Keratinocyte (primary cell): ENCODE measurements around the gene KDM3B. TPM values are rescaled to one million over a fixed set of nuclear protein-coding genes. Genes with fewer than 3 reads are reported as not detected.

Experiments
- DNase-seq: peaks from one replicate; pipeline ENCODE4 v3.0.0-alpha.2; 2011; ENCODE audit warnings: low read depth, missing footprints, low spot score
- FAIRE-seq: peaks from 2 replicates; lab custom pipeline; 2011; peaks lifted over from hg19 to GRCh38; lab: Jason Lieb, UNC
- H2AFZ ChIP-seq: 2 replicates; pipeline ENCODE4 v1.6.0; 2012; ENCODE audit warnings: low read length, control low read depth, inconsistent platforms; ENCODE audit not compliant: control insufficient read depth
- H3K27ac ChIP-seq: 2 replicates; pipeline ENCODE4 v1.5.1; 2011; ENCODE audit warnings: low read length; ENCODE audit not compliant: control insufficient read depth, insufficient read depth
- H3K27me3 ChIP-seq: 3 replicates; pipeline ENCODE4 v1.6.0; 2011; ENCODE audit warnings: low read length; ENCODE audit not compliant: control insufficient read depth, insufficient read depth; ENCODE audit errors: extremely low read depth
- H3K36me3 ChIP-seq, 2 experiments: 2 replicates in 1 of 2; 3 replicates in 1 of 2; pipeline ENCODE4 v1.5.1; 2011; ENCODE audit warnings: low read length in 2 of 2, mild to moderate bottlenecking in 1 of 2; ENCODE audit not compliant: control insufficient read depth in 2 of 2, insufficient read depth in 2 of 2; ENCODE audit errors: extremely low read depth in 1 of 2
- H3K4me1 ChIP-seq: 3 replicates; pipeline ENCODE4 v1.5.1; 2011; ENCODE audit warnings: low read length; ENCODE audit not compliant: control insufficient read depth, insufficient read depth; ENCODE audit errors: extremely low read depth
- H3K4me2 ChIP-seq: 3 replicates; pipeline ENCODE4 v1.6.0; 2011; ENCODE audit warnings: low read depth, low read length; ENCODE audit not compliant: control insufficient read depth, insufficient read depth; ENCODE audit errors: extremely low read depth
- H3K4me3 ChIP-seq, 3 experiments: fragments of 200-600 bp in 1 of 3; sonication (generic) in 1 of 3; 2 replicates in 2 of 3; 3 replicates in 1 of 3; pipeline ENCODE4 v1.5.1; 2011 to 2016; ENCODE audit warnings: low read length in 3 of 3, mild to moderate bottlenecking in 3 of 3, control low read depth in 2 of 3, inconsistent platforms in 1 of 3, low read depth in 1 of 3, mixed read lengths in 1 of 3, mixed run types in 1 of 3, moderate library complexity in 1 of 3; ENCODE audit not compliant: control insufficient read depth in 2 of 3, insufficient read depth in 2 of 3; ENCODE audit errors: extremely low read depth in 1 of 3
- H3K79me2 ChIP-seq: 2 replicates; pipeline ENCODE4 v1.6.0; 2012; ENCODE audit warnings: low read length; ENCODE audit not compliant: control insufficient read depth, insufficient read depth
- H3K9ac ChIP-seq: 3 replicates; pipeline ENCODE4 v1.6.0; 2011; ENCODE audit warnings: low read length; ENCODE audit not compliant: control insufficient read depth, insufficient read depth; ENCODE audit errors: extremely low read depth
- H3K9me1 ChIP-seq: 3 replicates; pipeline ENCODE4 v1.6.0; 2011; ENCODE audit warnings: low read length; ENCODE audit not compliant: control insufficient read depth, insufficient read depth; ENCODE audit errors: extremely low read depth
- H3K9me3 ChIP-seq: 2 replicates; pipeline ENCODE4 v1.5.1; 2012; ENCODE audit warnings: low read depth, low read length; ENCODE audit not compliant: control insufficient read depth
- H4K20me1 ChIP-seq: 3 replicates; pipeline ENCODE4 v1.6.0; 2011; ENCODE audit warnings: low read length; ENCODE audit not compliant: control insufficient read depth, insufficient read depth; ENCODE audit errors: extremely low read depth
- CTCF ChIP-seq, 3 experiments: IDR thresholded peaks in 1 of 3; conservative IDR thresholded peaks in 1 of 3; optimal IDR thresholded peaks in 1 of 3; 2 replicates in 2 of 3; 3 replicates in 1 of 3; pipeline versions ENCODE3 to v1.5.1; 2011; ENCODE audit warnings: low read length in 3 of 3, mild to moderate bottlenecking in 3 of 3, moderate library complexity in 2 of 3, control low read depth in 1 of 3, inconsistent platforms in 1 of 3; ENCODE audit not compliant: insufficient read depth in 2 of 3; ENCODE audit errors: extremely low read depth in 1 of 3
- EZH2 ChIP-seq: IDR thresholded peaks from one replicate; pipeline ENCODE4 v1.6.1; 2012; ENCODE audit warnings: inconsistent platforms, mild to moderate bottlenecking, low read length, moderate library complexity
- dilution Hi-C: fragments of 300-500 bp; cut with MboI; formaldehyde crosslinking; loops from one replicate; pipeline ENCODE4 v1.7.0; 2020; ENCODE audit warnings: low sequenced_read_pairs; ENCODE audit not compliant: extremely low pct_ligation_motif_present
- polyA plus RNA-seq, 5 experiments: library from polyadenylated mRNA; depleted of rRNA in 3 of 5; stranded (reverse) in 3 of 5; stranded (forward) in 1 of 5; unstranded in 1 of 5; fragments of >200 nt; gene quantifications; 1 replicate in 1 of 5; 2 replicates in 3 of 5; 3 replicates in 1 of 5; pipeline versions ENCODE4 v1.2.1 to v1.2.3, GENCODE V29; 2011 to 2012; ENCODE audit warnings: missing spikeins in 2 of 5, low read depth in 1 of 5, low replicate concordance in 1 of 5

KDM3B gene
- polyA plus RNA-seq, 1 donor (not counting 4 experiments of a cell fraction or from before 2014, with no cell fraction given), result 28.8 TPM

GRCh38 chr5:138425079-138425478 lies 72.6 kb downstream of the KDM3B start:
- no peak overlapping the region for H3K9ac ChIP-seq
- TF ChIP-seq EZH2 (no peak), CTCF (optimal IDR thresholded peaks at IDR 0.05 in 1 of 3, IDR thresholded peaks at IDR 0.05 in 1 of 3, conservative IDR thresholded peaks at IDR 0.05 in 1 of 3; ENCODE audit: extremely low read depth in 1 of 3, insufficient read depth in 2 of 3, low read length in 3 of 3) (no peak)
- FAIRE-seq (no peak), DNase-seq (no peak)
- H4K20me1 ChIP-seq, result no peaks in the 10 kb centered on the region
- H3K9me3 ChIP-seq, result no peaks in the 10 kb centered on the region
- H3K36me3 ChIP-seq, result peaks cover 19 to 22% of the 10 kb centered on the region in 2 experiments
- no peak overlapping the region for H3K27ac ChIP-seq
- H3K9me1 ChIP-seq, result no peaks in the 10 kb centered on the region
- no peak overlapping the region for H3K4me2 ChIP-seq
- H2AFZ ChIP-seq, result no peak overlapping the region
- no peak overlapping the region for H3K4me3 ChIP-seq
- H3K27me3 ChIP-seq, result no peaks in the 10 kb centered on the region
- H3K79me2 ChIP-seq, result no peaks in the 10 kb centered on the region
- dilution Hi-C loops, result no loop called here
- no peaks in the 10 kb centered on the region for H3K4me1 ChIP-seq

GRCh38 chr5:138435943-138436342 lies 83.5 kb downstream of the KDM3B start:
- H3K4me2 ChIP-seq, result no peak overlapping the region
- H3K79me2 ChIP-seq, result no peaks in the 10 kb centered on the region
- H3K27me3 ChIP-seq, result peaks cover 3% of the 10 kb centered on the region
- FAIRE-seq (no peak), DNase-seq (no peak)
- no peaks in the 10 kb centered on the region for H3K9me3 ChIP-seq
- no peaks in the 10 kb centered on the region for H3K9me1 ChIP-seq
- H3K36me3 ChIP-seq, result peaks cover 17 to 18% of the 10 kb centered on the region in 2 experiments
- TF ChIP-seq CTCF (optimal IDR thresholded peaks at IDR 0.05 in 1 of 3, IDR thresholded peaks at IDR 0.05 in 1 of 3, conservative IDR thresholded peaks at IDR 0.05 in 1 of 3; ENCODE audit: extremely low read depth in 1 of 3, insufficient read depth in 2 of 3, low read length in 3 of 3) (no peak), EZH2 (no peak)
- no peaks in the 10 kb centered on the region for H4K20me1 ChIP-seq
- no peak overlapping the region for H3K9ac ChIP-seq
- H3K4me3 ChIP-seq, result no peak overlapping the region
- H3K4me1 ChIP-seq, result peaks cover 6% of the 10 kb centered on the region
- H3K27ac ChIP-seq, result no peak overlapping the region
- dilution Hi-C loops, result no loop called here
- no peak overlapping the region for H2AFZ ChIP-seq
